ENCODE results near the gene GSK3B. TPM values are rescaled to one million over a fixed set of nuclear protein-coding genes. Genes with fewer than 3 reads are reported as not detected.

GSK3B gene
- total and polyA plus RNA-seq, 2 experiments from 2014 or later: 18.1 to 48.8 TPM

- TF ChIP-seq, protein P1, sequence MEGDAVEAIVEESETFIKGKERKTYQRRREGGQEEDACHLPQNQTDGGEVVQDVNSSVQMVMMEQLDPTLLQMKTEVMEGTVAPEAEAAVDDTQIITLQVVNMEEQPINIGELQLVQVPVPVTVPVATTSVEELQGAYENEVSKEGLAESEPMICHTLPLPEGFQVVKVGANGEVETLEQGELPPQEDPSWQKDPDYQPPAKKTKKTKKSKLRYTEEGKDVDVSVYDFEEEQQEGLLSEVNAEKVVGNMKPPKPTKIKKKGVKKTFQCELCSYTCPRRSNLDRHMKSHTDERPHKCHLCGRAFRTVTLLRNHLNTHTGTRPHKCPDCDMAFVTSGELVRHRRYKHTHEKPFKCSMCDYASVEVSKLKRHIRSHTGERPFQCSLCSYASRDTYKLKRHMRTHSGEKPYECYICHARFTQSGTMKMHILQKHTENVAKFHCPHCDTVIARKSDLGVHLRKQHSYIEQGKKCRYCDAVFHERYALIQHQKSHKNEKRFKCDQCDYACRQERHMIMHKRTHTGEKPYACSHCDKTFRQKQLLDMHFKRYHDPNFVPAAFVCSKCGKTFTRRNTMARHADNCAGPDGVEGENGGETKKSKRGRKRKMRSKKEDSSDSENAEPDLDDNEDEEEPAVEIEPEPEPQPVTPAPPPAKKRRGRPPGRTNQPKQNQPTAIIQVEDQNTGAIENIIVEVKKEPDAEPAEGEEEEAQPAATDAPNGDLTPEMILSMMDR (IDR thresholded peaks at IDR 0.05; ENCODE audit: poor library complexity): peak; percentile 80
- TF ChIP-seq EZH2 (IDR thresholded peaks at IDR 0.05; ENCODE audit: borderline replicate concordance): no peak
Measured at GRCh38 chr3:120039642-120040610, 54.3 kb downstream of the GSK3B start.

GRCh38 chr3:120033596-120033995 is 60.7 kb downstream of the GSK3B start:
- H4K20me1 ChIP-seq (ENCODE audit: insufficient read depth, poor library complexity, severe bottlenecking): peaks cover 90% of the 10 kb centered on the region
- H3K27me3 ChIP-seq: no peaks in the 10 kb centered on the region
- no peak for DNase-seq (ENCODE audit: low spot score)
- peaks cover 6% of the 10 kb centered on the region for H3K4me1 ChIP-seq (ENCODE audit: insufficient read depth)
- no peak overlapping the region for H2AFZ ChIP-seq
- H3K27ac ChIP-seq: no peak overlapping the region
- no peaks in the 10 kb centered on the region for H3K9me3 ChIP-seq (ENCODE audit: low read depth)
- no peaks in the 10 kb centered on the region for H3K9me2 ChIP-seq (replicated peaks; ENCODE audit: insufficient read depth)
- H3K36me3 ChIP-seq (replicated peaks; ENCODE audit: insufficient read depth, low read depth): no peaks in the 10 kb centered on the region
- peaks cover 100% of the 10 kb centered on the region for H3K79me2 ChIP-seq
- TF ChIP-seq, protein P1 (IDR thresholded peaks at IDR 0.05; ENCODE audit: poor library complexity): no peak
- TF ChIP-seq EZH2phosphoT487 (IDR thresholded peaks at IDR 0.05; ENCODE audit: low read depth, severe bottlenecking, unreplicated experiment) (no peak), EZH2 (IDR thresholded peaks at IDR 0.05; ENCODE audit: borderline replicate concordance) (no peak)
- H3K4me2 ChIP-seq: no peak overlapping the region
- WGBS (ENCODE audit: low lambda C conversion rate, missing lambda C conversion rate): 93% methylated on average over 4 of the region's 4 CpGs
- H3K4me3 ChIP-seq: no peak overlapping the region

More at GRCh38 chr3:120039642-120040610, 54.3 kb downstream of the GSK3B start:
- Histone ChIP-seq H3K4me2 (peak overlapping the region; percentile 66), H4K20me1 (ENCODE audit: insufficient read depth, poor library complexity, severe bottlenecking) (peaks cover 90% of the 10 kb centered on the region), H3K36me3 (replicated peaks; ENCODE audit: insufficient read depth, low read depth) (no peaks in the 10 kb centered on the region), H3K9me2 (replicated peaks; ENCODE audit: insufficient read depth) (no peaks in the 10 kb centered on the region), H3K9me3 (ENCODE audit: low read depth) (no peaks in the 10 kb centered on the region), H3K4me1 (ENCODE audit: insufficient read depth) (peaks cover 19% of the 10 kb centered on the region), H3K4me3 (no peak overlapping the region), H2AFZ (no peak overlapping the region), H3K79me2 (peaks cover 98% of the 10 kb centered on the region), H3K27me3 (no peaks in the 10 kb centered on the region), H3K27ac (peak overlapping the region; percentile 47)
- DNase-seq (ENCODE audit: low spot score): peak; percentile 78
- WGBS (ENCODE audit: low lambda C conversion rate, missing lambda C conversion rate): 29% methylated on average over 20 of the region's 20 CpGs

GRCh38 chr3:120031561-120031960 is 62.7 kb downstream of the GSK3B start:
- Histone ChIP-seq H3K9me3 (ENCODE audit: low read depth) (no peaks in the 10 kb centered on the region), H2AFZ (no peak overlapping the region), H3K4me1 (ENCODE audit: insufficient read depth) (no peaks in the 10 kb centered on the region), H3K27me3 (no peaks in the 10 kb centered on the region), H3K4me3 (no peak overlapping the region), H3K9me2 (replicated peaks; ENCODE audit: insufficient read depth) (no peaks in the 10 kb centered on the region), H3K27ac (no peak overlapping the region), H3K4me2 (no peak overlapping the region), H4K20me1 (ENCODE audit: insufficient read depth, poor library complexity, severe bottlenecking) (peaks cover 92% of the 10 kb centered on the region), H3K36me3 (replicated peaks; ENCODE audit: insufficient read depth, low read depth) (no peaks in the 10 kb centered on the region), H3K79me2 (peaks cover 100% of the 10 kb centered on the region)
- TF ChIP-seq EZH2phosphoT487 (IDR thresholded peaks at IDR 0.05; ENCODE audit: low read depth, severe bottlenecking, unreplicated experiment) (no peak), EZH2 (IDR thresholded peaks at IDR 0.05; ENCODE audit: borderline replicate concordance) (no peak)
- TF ChIP-seq, protein P1 (IDR thresholded peaks at IDR 0.05; ENCODE audit: poor library complexity): no peak
- DNase-seq (ENCODE audit: low spot score): no peak

Measured in hepatocyte (in vitro differentiated cells).